Measurements from ENCODE around the gene TIMP4. TPM values are rescaled to one million over a fixed set of nuclear protein-coding genes. Genes with fewer than 3 reads are reported as not detected.

The TIMP4 gene
- total and polyA plus RNA-seq, 5 donors from 2014 or later = not detected

GRCh38 chr3:12141350-12141749 is 17.4 kb downstream of the TIMP4 start:
- no peak for ATAC-seq (ENCODE audit: low read depth in 2 of 2)

GRCh38 chr3:12139111-12139511 is 19.6 kb downstream of the TIMP4 start:
- Mint-ChIP-seq H3K4me1 (no peaks in the 10 kb centered on the region), H3K27ac (no peak overlapping the region), H3K9me3 (peaks cover 0 to 2% (median 0%) of the 10 kb centered on the region in 7 donors), H3K4me3 (no peak overlapping the region), H3K36me3 (no peaks in the 10 kb centered on the region), H3K27me3 (no peaks in the 10 kb centered on the region)
- Histone ChIP-seq H3K4me3 (ENCODE audit: low read depth, low read length) (no peak overlapping the region), H3K27me3 (ENCODE audit: control insufficient read depth, insufficient read depth, low read length) (no peaks in the 10 kb centered on the region), H3K9me3 (ENCODE audit: control insufficient read depth in 2 of 2, low read length in 2 of 2) (no peaks in the 10 kb centered on the region), H3K27ac (ENCODE audit: insufficient read depth, low read length, poor library complexity, severe bottlenecking) (no peak overlapping the region), H3K36me3 (ENCODE audit: control insufficient read depth, insufficient read depth, low read length) (no peaks in the 10 kb centered on the region), H3K4me1 (ENCODE audit: control insufficient read depth, insufficient read depth, low read length, poor library complexity, severe bottlenecking) (no peaks in the 10 kb centered on the region)
- DNase-seq (no peak), ATAC-seq (ENCODE audit: low read depth in 2 of 2) (no peak)

More at GRCh38 chr3:12141350-12141749, 17.4 kb downstream of the TIMP4 start:
- H3K4me3 Mint-ChIP-seq = no peak overlapping the region
- peaks cover 0 to 2% (median 0%) of the 10 kb centered on the region in 7 donors for H3K9me3 Mint-ChIP-seq
- Histone ChIP-seq H3K36me3 (ENCODE audit: control insufficient read depth, insufficient read depth, low read length) (no peaks in the 10 kb centered on the region), H3K27ac (ENCODE audit: insufficient read depth, low read length, poor library complexity, severe bottlenecking) (no peak overlapping the region), H3K4me3 (ENCODE audit: low read depth, low read length) (no peak overlapping the region), H3K4me1 (ENCODE audit: control insufficient read depth, insufficient read depth, low read length, poor library complexity, severe bottlenecking) (no peaks in the 10 kb centered on the region), H3K27me3 (ENCODE audit: control insufficient read depth, insufficient read depth, low read length) (no peaks in the 10 kb centered on the region), H3K9me3 (ENCODE audit: control insufficient read depth in 2 of 2, low read length in 2 of 2) (no peaks in the 10 kb centered on the region)
- no peak for DNase-seq
- no peak overlapping the region for H3K27ac Mint-ChIP-seq
- H3K27me3 Mint-ChIP-seq = no peaks in the 10 kb centered on the region
- H3K4me1 Mint-ChIP-seq = no peaks in the 10 kb centered on the region
- H3K36me3 Mint-ChIP-seq = no peaks in the 10 kb centered on the region

DNA sequence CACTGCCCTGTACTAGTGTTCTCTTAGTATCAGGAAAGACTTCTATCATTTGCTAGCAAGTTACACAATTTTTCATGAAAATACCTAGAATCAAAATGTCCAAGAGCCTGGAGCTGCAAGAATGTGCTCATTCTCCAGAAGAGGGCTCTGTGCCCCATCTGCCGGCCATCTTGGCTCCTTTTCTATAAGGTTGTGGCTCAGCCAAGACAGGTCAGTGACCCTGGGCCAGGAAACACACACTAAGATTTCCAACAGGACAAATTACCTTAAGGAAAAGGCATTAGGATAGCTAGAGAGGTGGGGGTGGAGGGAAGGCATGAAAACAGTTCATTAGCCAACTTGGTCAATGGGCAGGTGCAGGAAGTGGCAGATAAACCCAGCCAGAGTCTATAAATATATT is 20.7 kb downstream of the TIMP4 start:
- Histone ChIP-seq H3K4me1 (ENCODE audit: control insufficient read depth, insufficient read depth, low read length, poor library complexity, severe bottlenecking) (no peaks in the 10 kb centered on the region), H3K4me3 (ENCODE audit: low read depth, low read length) (no peak overlapping the region), H3K27ac (ENCODE audit: insufficient read depth, low read length, poor library complexity, severe bottlenecking) (no peak overlapping the region), H3K9me3 (ENCODE audit: control insufficient read depth in 2 of 2, low read length in 2 of 2) (no peaks in the 10 kb centered on the region), H3K36me3 (ENCODE audit: control insufficient read depth, insufficient read depth, low read length) (no peaks in the 10 kb centered on the region), H3K27me3 (ENCODE audit: control insufficient read depth, insufficient read depth, low read length) (peaks cover 5% of the 10 kb centered on the region)
- H3K27ac Mint-ChIP-seq = no peak overlapping the region
- no peaks in the 10 kb centered on the region for H3K36me3 Mint-ChIP-seq
- peaks cover 0 to 2% (median 0%) of the 10 kb centered on the region in 7 donors for H3K9me3 Mint-ChIP-seq
- ATAC-seq (ENCODE audit: low read depth in 2 of 2) = no peak
- H3K27me3 Mint-ChIP-seq = peaks cover 2% of the 10 kb centered on the region
- H3K4me1 Mint-ChIP-seq = no peaks in the 10 kb centered on the region
- no peak overlapping the region for H3K4me3 Mint-ChIP-seq
- peak in 1 of 3 donors; percentile 16 for DNase-seq

- Histone ChIP-seq H3K36me3 (ENCODE audit: control insufficient read depth, insufficient read depth, low read length) (no peaks in the 10 kb centered on the region), H3K4me1 (ENCODE audit: control insufficient read depth, insufficient read depth, low read length, poor library complexity, severe bottlenecking) (no peaks in the 10 kb centered on the region), H3K27ac (ENCODE audit: insufficient read depth, low read length, poor library complexity, severe bottlenecking) (no peak overlapping the region), H3K9me3 (ENCODE audit: control insufficient read depth in 2 of 2, low read length in 2 of 2) (no peaks in the 10 kb centered on the region), H3K27me3 (ENCODE audit: control insufficient read depth, insufficient read depth, low read length) (peaks cover 13% of the 10 kb centered on the region), H3K4me3 (ENCODE audit: low read depth, low read length) (no peak overlapping the region)
- H3K27me3 Mint-ChIP-seq = peaks cover 11% of the 10 kb centered on the region
- H3K4me3 Mint-ChIP-seq = no peak overlapping the region
- ATAC-seq (ENCODE audit: low read depth in 2 of 2) (no peak), DNase-seq (no peak)
- no peaks in the 10 kb centered on the region for H3K4me1 Mint-ChIP-seq
- peaks cover 0 to 2% (median 0%) of the 10 kb centered on the region in 7 donors for H3K9me3 Mint-ChIP-seq
- H3K27ac Mint-ChIP-seq = no peak overlapping the region
- no peaks in the 10 kb centered on the region for H3K36me3 Mint-ChIP-seq
Observed at GRCh38 chr3:12136371-12136770, 22.3 kb downstream of the TIMP4 start.

DNA sequence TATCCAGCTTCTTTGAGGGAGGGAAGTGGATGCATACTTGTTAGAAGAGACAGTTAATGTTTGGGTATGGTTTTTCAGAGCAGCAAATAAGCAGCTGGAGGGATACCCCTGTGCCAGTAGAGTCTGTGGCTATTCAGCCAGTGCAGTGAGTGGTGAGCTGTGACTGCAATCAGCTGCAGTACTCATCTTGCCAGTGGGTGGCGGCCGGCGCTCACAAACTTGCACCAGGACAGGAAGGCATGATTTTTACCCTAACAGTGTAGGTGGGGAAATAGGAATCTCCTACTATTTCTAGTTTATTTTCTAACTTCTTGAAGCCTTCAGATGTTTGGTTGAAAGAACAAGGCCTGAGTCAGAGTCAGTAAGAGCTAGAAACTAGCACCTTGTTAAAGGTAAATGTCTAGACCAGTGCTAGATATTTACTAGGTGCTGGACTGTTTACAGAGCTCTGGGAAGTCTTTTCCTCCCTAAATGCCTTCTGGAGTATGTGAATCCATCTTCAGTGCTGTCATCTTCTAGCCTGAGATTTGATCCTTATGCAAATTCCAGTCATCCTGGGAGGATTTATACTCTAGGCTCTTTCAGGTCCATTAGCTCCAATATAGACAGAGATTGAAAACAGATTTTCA is 23.6 kb downstream of the TIMP4 start:
- Histone ChIP-seq H3K36me3 (ENCODE audit: control insufficient read depth, insufficient read depth, low read length) (no peaks in the 10 kb centered on the region), H3K27me3 (ENCODE audit: control insufficient read depth, insufficient read depth, low read length) (peaks cover 15% of the 10 kb centered on the region), H3K27ac (ENCODE audit: insufficient read depth, low read length, poor library complexity, severe bottlenecking) (no peak overlapping the region), H3K4me1 (ENCODE audit: control insufficient read depth, insufficient read depth, low read length, poor library complexity, severe bottlenecking) (no peaks in the 10 kb centered on the region), H3K9me3 (ENCODE audit: control insufficient read depth in 2 of 2, low read length in 2 of 2) (no peaks in the 10 kb centered on the region), H3K4me3 (ENCODE audit: low read depth, low read length) (no peak overlapping the region)
- peak; percentile 63 to 68 for ATAC-seq (ENCODE audit: low read depth in 2 of 2)
- H3K9me3 Mint-ChIP-seq = peaks cover 0 to 2% (median 0%) of the 10 kb centered on the region in 7 donors
- H3K4me3 Mint-ChIP-seq = no peak overlapping the region
- H3K36me3 Mint-ChIP-seq = no peaks in the 10 kb centered on the region
- no peaks in the 10 kb centered on the region for H3K4me1 Mint-ChIP-seq
- DNase-seq = peak; percentile 13 to 55 (median 49)
- H3K27me3 Mint-ChIP-seq = peaks cover 19% of the 10 kb centered on the region
- H3K27ac Mint-ChIP-seq = no peak overlapping the region

DNA sequence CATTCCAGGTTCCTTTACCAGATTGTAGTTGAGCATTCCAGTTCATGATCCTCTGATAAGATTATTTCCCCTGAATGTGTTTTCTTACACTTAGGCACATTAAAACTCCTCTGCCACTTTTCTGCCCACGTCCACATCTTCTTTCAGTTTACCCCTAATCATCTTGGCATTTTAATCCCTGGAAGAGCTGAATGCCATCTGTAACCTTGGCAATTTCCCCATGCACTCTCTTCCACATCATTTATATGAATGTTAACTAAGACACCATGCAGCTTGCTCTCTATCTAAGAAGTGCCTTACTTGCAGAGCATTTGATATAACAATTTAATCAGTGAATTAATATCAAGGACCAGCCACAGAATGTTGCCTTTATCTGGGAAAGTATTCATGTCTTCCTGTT is 25.8 kb downstream of the TIMP4 start:
- DNase-seq = no peak
- no peaks in the 10 kb centered on the region for H3K9me3 ChIP-seq (ENCODE audit: control insufficient read depth in 2 of 2, low read length in 2 of 2)
- no peaks in the 10 kb centered on the region for H3K36me3 Mint-ChIP-seq
- peaks cover 24% of the 10 kb centered on the region for H3K27me3 Mint-ChIP-seq
- H3K27ac ChIP-seq (ENCODE audit: insufficient read depth, low read length, poor library complexity, severe bottlenecking) = no peak overlapping the region
- H3K4me3 ChIP-seq (ENCODE audit: low read depth, low read length) = no peak overlapping the region
- H3K27ac Mint-ChIP-seq = no peak overlapping the region
- H3K4me3 Mint-ChIP-seq = no peak overlapping the region
- ATAC-seq (ENCODE audit: low read depth in 2 of 2) = no peak
- H3K36me3 ChIP-seq (ENCODE audit: control insufficient read depth, insufficient read depth, low read length) = no peaks in the 10 kb centered on the region
- peaks cover 20% of the 10 kb centered on the region for H3K27me3 ChIP-seq (ENCODE audit: control insufficient read depth, insufficient read depth, low read length)
- H3K4me1 Mint-ChIP-seq = no peaks in the 10 kb centered on the region
- H3K4me1 ChIP-seq (ENCODE audit: control insufficient read depth, insufficient read depth, low read length, poor library complexity, severe bottlenecking) = no peaks in the 10 kb centered on the region
- no peaks in the 10 kb centered on the region for H3K9me3 Mint-ChIP-seq

GRCh38 chr3:12131351-12132090 is 27.2 kb downstream of the TIMP4 start:
- Histone ChIP-seq H3K4me3 (ENCODE audit: low read depth, low read length) (no peak overlapping the region), H3K27me3 (ENCODE audit: control insufficient read depth, insufficient read depth, low read length) (peaks cover 20% of the 10 kb centered on the region), H3K9me3 (ENCODE audit: control insufficient read depth in 2 of 2, low read length in 2 of 2) (no peaks in the 10 kb centered on the region), H3K36me3 (ENCODE audit: control insufficient read depth, insufficient read depth, low read length) (no peaks in the 10 kb centered on the region), H3K4me1 (ENCODE audit: control insufficient read depth, insufficient read depth, low read length, poor library complexity, severe bottlenecking) (no peaks in the 10 kb centered on the region), H3K27ac (ENCODE audit: insufficient read depth, low read length, poor library complexity, severe bottlenecking) (no peak overlapping the region)
- H3K4me1 Mint-ChIP-seq = no peaks in the 10 kb centered on the region
- H3K36me3 Mint-ChIP-seq = no peaks in the 10 kb centered on the region
- peaks cover 29% of the 10 kb centered on the region for H3K27me3 Mint-ChIP-seq
- no peaks in the 10 kb centered on the region for H3K9me3 Mint-ChIP-seq
- DNase-seq (no peak), ATAC-seq (ENCODE audit: low read depth in 2 of 2) (no peak)
- H3K27ac Mint-ChIP-seq = no peak overlapping the region
- no peak overlapping the region for H3K4me3 Mint-ChIP-seq

DNA sequence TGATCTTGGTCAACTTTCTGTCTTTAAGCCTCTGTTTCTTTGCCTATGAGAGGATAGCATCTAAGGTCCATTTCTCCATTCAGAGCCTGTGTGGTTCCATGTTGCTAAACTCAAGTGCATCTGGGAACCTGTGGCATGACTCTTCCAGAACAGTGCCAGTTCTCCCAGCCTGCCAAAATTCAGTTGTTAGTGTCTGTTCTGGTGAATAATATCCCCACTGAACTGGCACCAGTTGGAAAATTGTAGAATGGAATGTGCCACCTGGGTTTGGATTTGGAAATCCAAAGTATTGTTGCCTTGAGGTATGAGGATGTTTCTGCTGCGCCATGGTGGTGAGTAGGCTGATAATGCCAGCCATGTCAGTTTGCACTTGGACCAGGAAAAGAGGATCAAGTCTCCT is 31.3 kb downstream of the TIMP4 start:
- no peak overlapping the region for H3K4me3 Mint-ChIP-seq
- no peaks in the 10 kb centered on the region for H3K9me3 Mint-ChIP-seq
- H3K27ac Mint-ChIP-seq = no peak overlapping the region
- H3K36me3 Mint-ChIP-seq = no peaks in the 10 kb centered on the region
- no peak overlapping the region for H3K27ac ChIP-seq (ENCODE audit: insufficient read depth, low read length, poor library complexity, severe bottlenecking)
- H3K4me3 ChIP-seq (ENCODE audit: low read depth, low read length) = no peak overlapping the region
- no peaks in the 10 kb centered on the region for H3K9me3 ChIP-seq (ENCODE audit: control insufficient read depth in 2 of 2, low read length in 2 of 2)
- H3K4me1 Mint-ChIP-seq = no peaks in the 10 kb centered on the region
- H3K4me1 ChIP-seq (ENCODE audit: control insufficient read depth, insufficient read depth, low read length, poor library complexity, severe bottlenecking) = no peaks in the 10 kb centered on the region
- peaks cover 49% of the 10 kb centered on the region for H3K27me3 Mint-ChIP-seq
- no peak for ATAC-seq (ENCODE audit: low read depth in 2 of 2)
- no peaks in the 10 kb centered on the region for H3K36me3 ChIP-seq (ENCODE audit: control insufficient read depth, insufficient read depth, low read length)
- H3K27me3 ChIP-seq (ENCODE audit: control insufficient read depth, insufficient read depth, low read length) = peaks cover 14% of the 10 kb centered on the region
- no peak for DNase-seq
